HG02798 (cell line): ENCODE data around the gene HDAC8.

ENCODE experiments used
- ATAC-seq: cut with Tn5 transposase; IDR thresholded peaks from one replicate; pipeline ENCODE4 v1.9.1; 2021; ENCODE audit warnings: mild to moderate bottlenecking; ENCODE audit not compliant: unreplicated experiment, poor library complexity

Gene HDAC8

DNA sequence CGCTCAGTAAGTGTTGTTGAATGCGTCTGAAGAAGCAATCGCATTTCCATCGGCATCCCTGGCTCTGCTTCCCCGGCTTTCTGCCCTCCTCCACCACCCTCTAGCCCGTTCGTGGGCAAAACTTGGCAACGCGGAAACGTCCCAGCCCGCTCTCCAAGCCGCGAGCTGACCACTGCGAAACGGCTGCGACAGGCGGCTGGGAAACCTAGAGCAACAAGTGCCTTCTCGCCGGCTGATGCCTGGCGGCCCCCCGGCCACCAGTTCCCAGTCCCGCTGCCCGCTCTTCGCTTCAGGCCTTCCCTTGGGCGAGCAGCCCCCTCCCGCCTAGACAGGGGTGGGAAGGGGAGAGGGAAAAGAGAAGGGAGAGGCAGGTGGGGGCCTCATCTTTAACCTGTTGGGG is 267.8 kb downstream of the HDAC8 start:
- ATAC-seq: no peak

DNA sequence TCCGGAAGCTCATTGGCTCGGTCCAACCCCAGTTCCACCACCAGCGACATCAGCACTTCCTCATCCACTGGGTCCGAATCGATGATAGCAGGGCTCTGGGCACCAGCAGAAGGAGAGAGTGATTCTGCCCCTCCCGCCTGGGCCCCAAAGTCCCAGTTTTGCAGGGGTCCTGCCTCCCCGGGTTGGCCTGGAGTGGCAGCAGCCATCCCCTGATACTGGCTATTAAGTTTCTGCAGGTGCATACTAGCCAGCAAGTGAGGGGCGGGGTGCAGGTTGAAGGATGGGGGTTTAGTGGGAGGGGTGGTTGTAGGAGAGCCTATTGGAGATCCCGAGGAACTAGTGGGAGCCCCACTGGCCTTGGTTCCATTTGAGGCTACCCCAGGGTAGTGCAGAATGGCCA is 270.9 kb downstream of the HDAC8 start:
- no peak for ATAC-seq

DNA sequence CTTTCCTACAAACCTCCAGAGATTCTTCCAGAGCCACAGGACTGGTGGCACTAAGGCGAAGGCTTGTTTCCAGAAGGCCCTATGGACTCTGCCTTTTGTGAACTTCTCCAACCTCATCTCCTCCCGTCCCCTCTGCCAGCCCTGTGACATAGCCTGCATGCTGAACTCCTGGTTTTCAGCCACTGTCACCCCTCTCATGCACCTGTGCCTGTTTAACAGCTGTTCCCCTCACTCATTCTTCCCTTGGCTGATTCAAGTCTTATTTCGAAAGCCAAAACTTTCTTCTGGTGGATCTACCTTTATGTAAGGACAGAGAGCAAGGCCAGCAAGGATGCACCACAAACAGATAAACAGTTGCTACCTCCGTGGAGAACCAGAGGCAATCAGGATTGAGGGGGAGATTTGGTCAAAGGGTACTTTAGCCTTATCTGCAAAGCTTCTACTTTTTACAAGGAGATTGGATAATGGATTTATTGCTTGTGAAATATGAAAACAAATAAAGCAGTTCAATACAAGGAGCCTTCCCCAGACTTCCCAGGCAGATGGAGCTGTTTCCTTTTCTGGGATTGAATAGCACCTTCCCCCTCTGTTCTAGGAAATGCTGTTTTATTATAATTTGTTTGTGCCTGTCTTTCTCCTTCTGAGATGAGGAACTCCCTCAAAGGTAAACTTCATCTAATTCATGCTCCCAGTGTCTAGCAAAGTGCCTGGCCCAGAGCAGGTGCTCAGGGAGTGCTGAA is 272.6 kb downstream of the HDAC8 start:
- ATAC-seq: no peak

DNA sequence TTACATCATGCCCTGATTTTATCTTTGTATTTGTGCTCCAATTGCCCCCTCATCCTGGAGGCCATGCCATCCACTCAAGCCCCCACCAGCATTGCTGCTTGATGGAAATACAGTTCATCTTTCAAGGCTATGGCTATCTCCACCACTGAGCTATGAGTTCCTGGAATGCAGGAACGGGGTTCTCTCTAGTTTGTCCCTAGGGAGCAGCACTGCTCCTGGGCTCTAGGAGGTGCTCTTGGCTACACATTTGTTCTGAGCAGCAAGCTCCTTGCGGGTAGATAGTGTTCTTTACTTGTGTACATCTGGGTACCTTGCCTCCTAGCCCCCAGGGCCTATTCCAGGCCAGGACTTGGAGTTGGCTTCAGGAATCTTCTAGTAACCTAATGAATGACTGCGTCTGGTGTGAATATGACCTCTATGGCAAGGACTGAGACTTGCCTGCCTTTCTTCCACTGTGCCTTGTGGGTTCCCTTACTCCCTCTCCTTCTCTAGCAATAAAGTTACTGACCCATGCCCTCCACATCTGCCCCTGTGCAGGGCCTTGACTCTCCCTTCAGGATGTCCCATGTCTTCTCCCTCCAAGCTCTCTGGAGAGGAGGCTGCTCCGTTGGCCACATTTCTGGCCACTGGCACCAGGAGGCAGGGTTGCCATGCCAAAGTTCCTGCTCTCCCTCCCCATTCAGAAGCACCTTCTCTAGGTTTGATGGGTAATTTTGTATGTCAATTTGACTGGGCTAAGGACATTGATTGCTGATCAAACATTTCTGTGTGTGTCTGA is 274.5 kb downstream of the HDAC8 start:
- peak; percentile 60 for ATAC-seq

DNA sequence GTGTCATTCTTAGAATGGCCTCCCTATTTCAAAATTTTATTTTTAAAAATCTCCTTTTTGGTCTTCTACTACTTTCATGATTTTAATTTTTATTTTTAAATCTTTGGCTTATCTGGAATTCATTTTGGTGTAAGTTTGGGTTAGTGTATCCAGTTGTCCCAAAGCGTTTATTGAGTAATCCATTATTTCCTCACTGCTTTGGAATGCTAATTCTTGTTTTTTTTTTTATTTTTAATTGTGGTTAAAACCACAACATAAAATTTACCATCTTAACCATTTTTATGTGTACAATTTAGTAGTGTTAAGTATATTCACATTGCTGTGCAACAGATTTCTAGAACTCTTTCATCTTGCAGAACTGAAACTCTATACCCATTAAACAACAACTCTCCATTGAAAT is 275.7 kb downstream of the HDAC8 start:
- ATAC-seq: no peak

DNA sequence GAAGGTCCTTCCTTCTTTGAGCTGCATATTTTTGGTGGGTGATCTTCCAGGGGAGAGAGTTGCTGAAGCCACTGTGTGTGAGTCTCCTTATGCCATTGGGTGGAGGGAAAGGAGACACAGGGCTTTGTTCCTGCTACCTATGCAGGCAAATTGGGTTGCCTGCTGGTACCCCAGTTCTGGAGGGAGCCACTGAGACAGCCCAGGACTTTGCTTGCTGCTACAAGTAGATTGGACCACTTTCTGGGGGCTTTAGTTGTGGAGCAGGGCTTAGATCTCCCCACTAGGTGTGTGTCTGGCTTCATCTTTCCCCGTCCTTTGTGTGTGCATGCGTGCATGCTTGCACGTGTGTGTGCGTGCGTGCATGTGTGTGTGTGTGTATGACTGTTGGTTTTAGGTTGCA is 276.9 kb downstream of the HDAC8 start:
- ATAC-seq: no peak

DNA sequence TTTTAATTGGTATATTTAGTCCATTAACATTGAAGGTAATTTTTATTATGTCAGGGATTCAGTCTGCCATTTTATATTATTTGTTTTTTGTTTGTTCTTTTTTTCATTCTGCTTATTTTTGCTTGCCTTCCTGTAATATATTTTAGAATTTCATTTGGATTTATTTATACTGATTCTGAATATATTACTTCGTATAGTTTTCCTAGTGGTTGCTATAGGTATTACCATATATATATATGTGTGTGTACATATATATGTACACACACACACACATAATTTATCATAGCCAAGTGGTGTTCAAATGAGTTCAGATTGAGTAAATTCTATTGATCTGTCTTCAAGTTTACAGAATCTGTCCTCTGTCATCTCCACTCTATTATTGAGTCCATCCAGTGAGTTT is 278.1 kb downstream of the HDAC8 start:
- ATAC-seq: no peak

DNA sequence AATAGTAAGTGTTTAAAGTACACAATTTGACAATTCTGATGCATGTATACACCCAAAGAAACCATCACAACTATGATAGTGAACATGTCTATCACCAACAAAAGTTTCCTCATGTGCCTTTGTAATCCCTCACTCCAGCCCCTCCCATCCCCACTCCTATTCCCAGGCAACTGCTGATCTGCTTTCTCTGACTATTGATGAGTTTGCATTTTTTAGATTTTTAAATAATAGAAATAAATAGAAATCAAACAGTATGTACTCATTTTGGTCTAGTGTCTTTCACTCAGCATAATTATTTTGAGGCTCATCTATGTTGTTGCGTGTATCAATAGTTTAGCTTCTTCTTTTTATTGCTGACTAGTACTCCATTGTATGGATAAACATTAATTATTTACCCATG is 290.3 kb downstream of the HDAC8 start:
- ATAC-seq: no peak

DNA sequence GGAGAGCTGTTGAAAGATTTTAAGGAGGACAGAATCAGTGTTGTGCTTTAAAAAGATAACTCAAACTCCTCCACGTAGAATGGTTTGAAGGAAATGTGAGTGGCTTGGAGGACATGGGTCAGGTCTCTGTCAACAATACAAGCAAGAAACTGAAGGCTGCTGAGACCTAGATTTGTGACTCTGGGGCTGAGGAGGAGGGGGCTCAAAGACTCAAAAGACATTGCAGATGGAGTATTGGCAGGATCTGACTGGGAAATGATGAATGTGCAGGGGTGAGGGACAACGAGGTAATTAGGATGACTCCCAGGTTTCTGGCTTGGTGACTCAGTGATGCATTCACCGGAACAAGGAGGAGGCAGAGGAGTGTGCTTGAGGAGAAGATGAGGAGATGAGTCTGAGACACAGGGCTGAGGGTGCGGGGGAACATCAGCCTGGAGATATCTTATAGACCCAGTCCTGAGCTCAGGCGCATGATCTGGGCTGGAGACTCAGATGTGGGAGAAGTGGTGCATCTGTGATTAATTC is 292.3 kb downstream of the HDAC8 start:
- ATAC-seq: no peak
